ENCODE data around the gene GSTP1. TPM values are rescaled to one million over a fixed set of nuclear protein-coding genes. Genes with fewer than 3 reads are reported as not detected.

Gene GSTP1
- total RNA-seq, 2 experiments from 2014 or later, result 1,139 to 1,604 TPM

GRCh38 chr11:67631853-67632174 lies 48.2 kb downstream of the GSTP1 start:
- TF ChIP-seq EZH2phosphoT487 (IDR thresholded peaks at IDR 0.05; ENCODE audit: borderline replicate concordance, low read depth, low read length) (no peak), CTCF (conservative IDR thresholded peaks at IDR 0.05; ENCODE audit: low read length) (no peak)
- Histone ChIP-seq H3K9me2 (ENCODE audit: insufficient read depth, low read length) (no peaks in the 10 kb centered on the region), H3K4me3 (ENCODE audit: low read depth, low read length, poor library complexity, severe bottlenecking) (no peak overlapping the region), H3K4me2 (ENCODE audit: low read length) (no peak overlapping the region), H3K79me2 (ENCODE audit: insufficient read depth, low read depth, low read length) (no peaks in the 10 kb centered on the region), H3K4me1 (ENCODE audit: insufficient read depth, low read length, poor library complexity, severe bottlenecking) (peaks cover 23% of the 10 kb centered on the region), H2AFZ (ENCODE audit: low read length) (no peak overlapping the region), H3K9me3 (ENCODE audit: low read length) (no peaks in the 10 kb centered on the region), H3K36me3 (ENCODE audit: insufficient read depth, low read length) (no peaks in the 10 kb centered on the region), H4K20me1 (ENCODE audit: insufficient read depth, low read length) (no peaks in the 10 kb centered on the region), H3K27ac (ENCODE audit: low read depth, low read length, poor library complexity, severe bottlenecking) (no peak overlapping the region)
- CTCF ChIA-PET (ENCODE audit: unreplicated experiment), result no interaction called here
- BruUV-seq (replicated peaks), result no TSS peak
- POLR2A ChIA-PET, result no interaction called here
- intact Hi-C loops (cut with micrococcal nuclease; ENCODE audit: unreplicated experiment), result no loop called here
- no peak for DNase-seq (ENCODE audit: low spot score)

- no peaks in the 10 kb centered on the region for H3K9me3 ChIP-seq (ENCODE audit: low read length)
- H2AFZ ChIP-seq (ENCODE audit: low read length), result no peak overlapping the region
- no peaks in the 10 kb centered on the region for H3K36me3 ChIP-seq (ENCODE audit: insufficient read depth, low read length)
- ChIA-PET POLR2A (interaction anchor here (0.6 kb wide), 1 partner anchor 80 kb away, joined by 3 read pairs; no protein-coding TSS in a partner anchor), CTCF (ENCODE audit: unreplicated experiment) (no interaction called here)
- H4K20me1 ChIP-seq (ENCODE audit: insufficient read depth, low read length), result no peaks in the 10 kb centered on the region
- no peak overlapping the region for H3K4me2 ChIP-seq (ENCODE audit: low read length)
- no peak overlapping the region for H3K4me3 ChIP-seq (ENCODE audit: low read depth, low read length, poor library complexity, severe bottlenecking)
- intact Hi-C loops (cut with micrococcal nuclease; ENCODE audit: unreplicated experiment), result no loop called here
- H3K9me2 ChIP-seq (ENCODE audit: insufficient read depth, low read length), result no peaks in the 10 kb centered on the region
- TF ChIP-seq CTCF (conservative IDR thresholded peaks at IDR 0.05; ENCODE audit: low read length), result no peak
- TF ChIP-seq EZH2phosphoT487 (IDR thresholded peaks at IDR 0.05; ENCODE audit: borderline replicate concordance, low read depth, low read length), result no peak
- peaks cover 23% of the 10 kb centered on the region for H3K4me1 ChIP-seq (ENCODE audit: insufficient read depth, low read length, poor library complexity, severe bottlenecking)
- no peak overlapping the region for H3K27ac ChIP-seq (ENCODE audit: low read depth, low read length, poor library complexity, severe bottlenecking)
- no peaks in the 10 kb centered on the region for H3K79me2 ChIP-seq (ENCODE audit: insufficient read depth, low read depth, low read length)
- no TSS peak for BruUV-seq (replicated peaks)
- no peak for DNase-seq (ENCODE audit: low spot score)
Measured at GRCh38 chr11:67632175-67632981, 48.8 kb downstream of the GSTP1 start.

- TF ChIP-seq CTCF (conservative IDR thresholded peaks at IDR 0.05; ENCODE audit: low read length) (no peak), EZH2phosphoT487 (IDR thresholded peaks at IDR 0.05; ENCODE audit: borderline replicate concordance, low read depth, low read length) (no peak)
- Histone ChIP-seq H3K4me2 (ENCODE audit: low read length) (no peak overlapping the region), H3K79me2 (ENCODE audit: insufficient read depth, low read depth, low read length) (no peaks in the 10 kb centered on the region), H3K36me3 (ENCODE audit: insufficient read depth, low read length) (no peaks in the 10 kb centered on the region), H3K4me1 (ENCODE audit: insufficient read depth, low read length, poor library complexity, severe bottlenecking) (peaks cover 20% of the 10 kb centered on the region), H2AFZ (ENCODE audit: low read length) (no peak overlapping the region), H3K9me3 (ENCODE audit: low read length) (no peaks in the 10 kb centered on the region), H3K4me3 (ENCODE audit: low read depth, low read length, poor library complexity, severe bottlenecking) (no peak overlapping the region), H4K20me1 (ENCODE audit: insufficient read depth, low read length) (no peaks in the 10 kb centered on the region), H3K9me2 (ENCODE audit: insufficient read depth, low read length) (no peaks in the 10 kb centered on the region), H3K27ac (ENCODE audit: low read depth, low read length, poor library complexity, severe bottlenecking) (no peak overlapping the region)
- intact Hi-C loops (cut with micrococcal nuclease; ENCODE audit: unreplicated experiment), result no loop called here
- CTCF ChIA-PET (ENCODE audit: unreplicated experiment), result no interaction called here
- DNase-seq (ENCODE audit: low spot score), result no peak
- no TSS peak for BruUV-seq (replicated peaks)
- POLR2A ChIA-PET, result no interaction called here
Measured at GRCh38 chr11:67632982-67633755, 49.6 kb downstream of the GSTP1 start.

Data from OCI-LY7 (cell line).